Psoas muscle (tissue), 8 donors: Measurements from ENCODE around the gene CES2. TPM values are rescaled to one million over a fixed set of nuclear protein-coding genes. Genes with fewer than 3 reads are reported as not detected.
"Not testable (repeated sequence)": the region's sequence is repeated elsewhere in the genome, so short reads cannot be mapped to it uniquely, and the experiment has no call there.

Experiments used
- ATAC-seq, 4 donors: fragments of 200-7000 bp; cut with Tn5 transposase; one replicate each; pipeline ENCODE4 v1.9.1; 2020; ENCODE audit warnings: moderate library complexity in 3 of 4, mild to moderate bottlenecking in 2 of 4
- DNase-seq, 2 donors: peaks; one replicate each; pipeline ENCODE4 v3.0.0-alpha.2; 2020
- H3K27ac ChIP-seq: fragments of 200-600 bp; one replicate; pipeline ENCODE4 v1.8.0; 2022
- H3K27me3 ChIP-seq, 3 donors: fragments of 200-600 bp in 1 of 3; one replicate each; pipeline versions ENCODE4 v1.6.1 to v1.8.0; 2013 to 2022; ENCODE audit warnings: low read length in 2 of 3, mild to moderate bottlenecking in 2 of 3, moderate library complexity in 1 of 3; ENCODE audit not compliant: insufficient read depth in 3 of 3
- H3K36me3 ChIP-seq, 2 donors: fragments of 200-600 bp in 1 of 2; one replicate each; pipeline versions ENCODE4 v1.6.1 to v1.8.0; 2013 to 2022; ENCODE audit warnings: low read depth in 1 of 2, mild to moderate bottlenecking in 1 of 2, moderate library complexity in 1 of 2; ENCODE audit not compliant: insufficient read depth in 1 of 2
- H3K4me1 ChIP-seq: fragments of 200-600 bp; one replicate; pipeline ENCODE4 v1.8.0; 2022
- H3K4me3 ChIP-seq: fragments of 200-600 bp; one replicate; pipeline ENCODE4 v1.8.0; 2022; ENCODE audit warnings: mild to moderate bottlenecking
- H3K9me3 ChIP-seq: fragments of 200-600 bp; one replicate; pipeline ENCODE4 v1.8.0; 2022
- CTCF ChIP-seq: fragments of 200-600 bp; IDR thresholded peaks from one replicate; pipeline ENCODE4 v1.8.0; 2022; ENCODE audit warnings: antibody characterized with exemption
- WGBS, 3 donors: extraction: QIAGEN DNeasy Blood & Tissue Kit; methylation state at CpG; one replicate each; pipeline versions ENCODE4 v1.1.6 to v1.1.7; 2013; 5-methylcytosine and 5-hydroxymethylcytosine counted together
- intact Hi-C, 2 donors: fragments of 100-400 bp; cut with DNase I; formaldehyde crosslinking; loops; one replicate each; pipeline versions ENCODE4 v1.11.0 to v1.14.2; 2022
- polyA plus RNA-seq, 3 donors: library from polyadenylated mRNA; stranded (reverse); fragments of 200-250 nt; gene quantifications; one replicate each; pipeline ENCODE4 v1.2.3, GENCODE V29; 2013
- total RNA-seq, 4 donors: library from RNA; stranded (reverse); fragmentation: NEBNext Ultra II Directional in 2 of 4; extraction: Animal tissue kit (Norgen Biotek cat#: 25700) in 2 of 4; gene quantifications; one replicate each; pipeline versions ENCODE4 v1.2.1 to v1.2.4, GENCODE V29; 2021 to 2023
- donor health status: healthy with polysubstance abuse.
- donor health status: DM: no; HTN: no; CAD: no; lungs with moderate emphysema.
- donor health status: Bipolar disorder and iron deficiency.
- donor health status: healthy.
- donor health status: DM: yes; HTN: yes; CAD: no.
- donor health status: DM: no; HTN: no; CAD: no.
- donor health status: DM: no; HTN: no; CAD: no.
- donor health status: DM: yes; HTN: yes; CAD: no.

Gene CES2
- total and polyA plus RNA-seq, 7 donors: 12.8 to 92.8 (median 22.7) TPM

- TF ChIP-seq CTCF: no peak
- no peaks in the 10 kb centered on the region for H3K27me3 ChIP-seq
- H3K4me3 ChIP-seq: peak overlapping the region; percentile 1
- ATAC-seq (peak in 3 of 4 donors; percentile 22 to 66 (median 26)), DNase-seq (no peak)
- intact Hi-C loops: loop anchor here in 1 of 2 donors (10.0 kb wide), 1 partner anchor 59 kb away; no protein-coding TSS in a partner anchor
- H3K27ac ChIP-seq: peak overlapping the region; percentile 91
- H3K36me3 ChIP-seq: peaks cover 0 to 6% of the 10 kb centered on the region in 2 donors
- 66 to 82% (median 66%) methylated on average over 10 of the region's 10 CpGs for WGBS, 3 donors
- peaks cover 8% of the 10 kb centered on the region for H3K9me3 ChIP-seq
- peaks cover 13% of the 10 kb centered on the region for H3K4me1 ChIP-seq
These were observed 18.3 kb downstream of the CES2 start for GRCh38 chr16:66953462-66954096.

DNA sequence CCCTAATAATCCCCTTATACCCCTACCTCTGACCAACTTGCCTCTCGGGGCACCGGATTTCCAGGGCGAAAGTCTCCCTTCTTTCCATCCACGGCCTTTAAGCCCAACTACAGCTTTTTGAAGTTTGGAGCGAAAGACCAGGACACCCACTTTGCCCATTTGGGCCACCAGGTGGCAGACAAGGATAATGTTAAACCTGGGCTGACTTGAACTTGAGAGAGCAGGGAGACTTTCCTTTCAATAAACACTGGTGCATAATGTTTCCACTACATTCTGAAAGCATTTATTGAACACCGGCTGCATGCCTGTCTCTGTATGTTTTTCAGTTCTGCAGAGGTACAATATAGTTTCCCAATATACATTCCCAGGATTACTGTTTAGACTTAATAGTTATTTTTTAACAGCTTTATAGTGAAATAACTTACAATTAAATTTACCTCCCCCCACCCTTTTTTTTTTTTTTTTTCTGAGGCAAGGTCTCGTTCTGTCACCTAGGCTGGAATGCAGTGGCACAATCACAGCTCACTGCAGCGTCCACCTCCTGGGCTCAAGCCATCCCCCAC lies 18.9 kb downstream of the CES2 start:
- peaks cover 0 to 6% of the 10 kb centered on the region in 2 donors for H3K36me3 ChIP-seq
- intact Hi-C loops: loop anchor here in 1 of 2 donors (10.0 kb wide), 1 partner anchor 59 kb away; no protein-coding TSS in a partner anchor
- peaks cover 19% of the 10 kb centered on the region for H3K4me1 ChIP-seq
- no peaks in the 10 kb centered on the region for H3K27me3 ChIP-seq
- 10 to 31% (median 19%) methylated on average over 8 of the region's 8 CpGs for WGBS, 3 donors
- H3K4me3 ChIP-seq: peak overlapping the region; percentile 1
- peak overlapping the region; percentile 91 for H3K27ac ChIP-seq
- H3K9me3 ChIP-seq: peaks cover 8% of the 10 kb centered on the region
- peak; percentile 62 to 79 (median 64) for ATAC-seq
- peak; percentile 83 for TF ChIP-seq CTCF
- DNase-seq: peak; percentile 77 to 82

DNA sequence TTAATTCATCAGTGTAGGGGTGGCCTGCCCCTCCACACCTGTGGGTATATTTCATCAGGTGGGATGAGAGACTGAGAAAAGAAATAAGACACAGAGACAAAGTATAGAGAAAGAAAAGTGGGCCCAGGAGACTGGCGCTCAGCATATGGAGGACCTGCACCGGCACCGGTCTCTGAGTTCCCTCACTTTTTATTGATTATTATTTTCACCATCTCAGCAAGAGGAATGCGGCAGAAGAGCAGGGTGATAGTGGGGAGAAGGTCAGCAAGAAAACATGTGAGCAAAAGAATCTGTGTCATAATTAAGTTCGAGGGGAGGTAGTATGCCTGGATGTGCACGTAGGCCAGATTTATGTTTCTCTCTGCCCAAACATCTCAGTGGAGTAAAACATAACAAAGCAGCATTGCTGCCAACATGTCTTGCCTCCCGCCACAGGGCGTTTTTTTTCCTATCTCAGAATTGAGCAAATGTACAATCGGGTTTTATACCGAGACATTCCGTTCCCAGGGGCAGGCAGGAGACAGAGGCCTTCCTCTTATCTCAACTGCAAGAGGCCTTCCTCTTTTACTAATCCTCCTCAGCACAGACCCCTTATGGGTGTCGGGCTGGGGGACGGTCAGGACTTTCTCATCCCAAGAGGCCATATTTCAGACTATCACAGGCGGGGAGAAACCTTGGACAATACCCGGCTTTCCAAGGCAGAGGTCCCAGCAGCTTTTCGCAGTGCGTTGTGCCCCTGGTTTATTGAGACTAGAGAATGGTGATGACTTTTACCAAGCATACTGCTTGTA lies 20.2 kb downstream of the CES2 start:
- not testable (repeated sequence) for H3K36me3 ChIP-seq, H3K27me3 ChIP-seq, DNase-seq, H3K4me3 ChIP-seq, H3K27ac ChIP-seq, H3K9me3 ChIP-seq, ATAC-seq
- intact Hi-C loops: loop anchor here in 1 of 2 donors (10.0 kb wide), 1 partner anchor 61 kb away; no protein-coding TSS in a partner anchor
- 79 to 87% (median 82%) methylated on average over 17 of the region's 17 CpGs for WGBS, 3 donors
- H3K4me1 ChIP-seq: peaks cover 25% of the 10 kb centered on the region

DNA sequence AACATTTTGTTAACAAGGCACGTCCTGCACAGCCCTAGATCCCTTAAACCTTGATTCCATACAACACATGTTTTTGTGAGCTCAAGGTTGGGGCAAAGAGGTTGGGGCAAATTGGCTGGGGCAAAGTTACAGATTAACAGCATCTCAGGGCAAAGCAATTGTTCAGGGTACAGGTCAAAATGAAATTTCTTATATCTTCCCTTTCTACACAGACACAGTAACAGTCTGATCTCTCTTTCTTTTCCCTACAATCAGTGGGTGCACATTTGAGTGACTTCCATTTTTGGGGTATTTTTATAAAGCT lies 20.8 kb downstream of the CES2 start:
- Histone ChIP-seq H3K4me1 (peaks cover 25% of the 10 kb centered on the region), H3K36me3 (peaks cover 0 to 14% of the 10 kb centered on the region in 2 donors)
- not testable (repeated sequence) for ATAC-seq, H3K27ac ChIP-seq, H3K9me3 ChIP-seq, DNase-seq, H3K27me3 ChIP-seq, H3K4me3 ChIP-seq
- 80 to 91% (median 82%) methylated on average over 1 of the region's 1 CpG for WGBS, 3 donors
- intact Hi-C loops: loop anchor here in 1 of 2 donors (10.0 kb wide), 1 partner anchor 61 kb away; no protein-coding TSS in a partner anchor

DNA sequence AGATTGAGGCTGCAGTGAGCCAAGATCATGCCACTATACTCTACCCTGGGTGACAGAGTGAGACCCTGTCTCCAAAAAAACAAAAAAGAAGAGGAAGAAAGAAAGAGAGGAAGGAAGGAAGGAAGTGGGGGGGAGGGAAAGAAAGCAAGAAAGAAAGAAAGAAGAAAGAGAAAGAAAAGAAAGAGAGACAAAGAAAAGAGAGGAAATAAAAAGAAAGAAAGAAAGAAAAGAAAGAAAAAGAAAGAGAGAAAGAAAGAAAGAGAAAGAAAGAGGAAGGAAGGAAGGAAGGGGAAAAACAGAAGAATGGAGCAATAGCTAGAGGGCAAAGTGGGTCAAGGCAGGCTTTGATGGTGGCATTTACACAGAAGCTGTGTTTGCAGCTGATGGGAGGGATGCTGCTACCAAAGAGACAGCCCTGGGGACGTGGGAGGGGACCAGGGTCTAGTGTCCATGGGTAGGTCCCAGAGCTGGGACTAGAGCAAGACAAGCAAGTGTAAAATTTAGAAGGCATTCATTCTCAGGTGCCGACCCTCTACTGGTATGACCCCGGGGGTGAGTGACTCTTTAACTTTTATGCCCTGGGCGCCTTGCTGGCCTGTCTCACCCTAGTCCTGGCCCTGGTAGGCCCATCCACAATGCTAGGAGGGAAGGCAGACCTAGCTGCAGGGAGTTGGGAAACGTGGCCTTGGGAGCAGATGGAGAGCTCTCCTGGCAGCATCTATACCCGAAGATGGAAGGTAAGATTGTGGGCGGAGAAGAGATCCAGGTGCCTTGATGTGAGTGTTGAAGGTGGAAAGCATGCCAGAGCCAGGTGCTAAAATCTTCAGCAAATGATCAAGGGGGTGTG lies 23.8 kb downstream of the CES2 start:
- 78 to 84% (median 80%) methylated on average over 7 of the region's 7 CpGs for WGBS, 3 donors
- Histone ChIP-seq H3K27me3 (no peaks in the 10 kb centered on the region), H3K9me3 (no peaks in the 10 kb centered on the region), H3K4me1 (peaks cover 13% of the 10 kb centered on the region), H3K4me3 (no peak overlapping the region), H3K36me3 (peaks cover 0 to 44% of the 10 kb centered on the region in 2 donors), H3K27ac (no peak overlapping the region)
- TF ChIP-seq CTCF: no peak
- ATAC-seq (no peak), DNase-seq (peak in 1 of 2 donors; percentile 11)
- intact Hi-C loops: loop anchor here in 1 of 2 donors (10.0 kb wide), 1 partner anchor 64 kb away; no protein-coding TSS in a partner anchor
